K562 (cell line): ENCODE measurements around the gene ANO4. TPM values are rescaled to one million over a fixed set of nuclear protein-coding genes. Genes with fewer than 3 reads are reported as not detected.

ENCODE experiments used
- ATAC-seq: fragments of 200-7000 bp; cut with Tn5 transposase; 3 replicates; pipeline ENCODE4 v1.9.1; 2020; ENCODE audit warnings: moderate library complexity
- BruUV-seq: library from RNA; stranded (reverse); fragments of 400-500 nt; replicated peaks from 2 replicates; lab custom pipeline; 2021; lab: Mats Ljungman, UMichigan
- CTCF ChIA-PET: fragments of 300-600 bp; formaldehyde crosslinking; extraction: SDS; loops from one replicate; lab custom pipeline; 2021; ENCODE audit warnings: low intra/inter-chr PET ratio; lab: Yijun Ruan, JAX
- POLR2A ChIA-PET: fragments of 300-600, 350-650 bp; sonication (Branson Sonifier 250); formaldehyde crosslinking; extraction: SDS; loops from one replicate; lab custom pipeline; 2021; ENCODE audit warnings: antibody characterized with exemption, inconsistent platforms; lab: Yijun Ruan, JAX
- DNase-seq, 4 experiments: peaks; one replicate each; pipeline versions ENCODE4 v3.0.0 to v3.0.0-alpha.2; 2011 to 2018; ENCODE audit warnings: low spot score in 3 of 4, mixed read lengths in 3 of 4; ENCODE audit errors: extremely low read depth in 1 of 4
- FAIRE-seq: peaks from 2 replicates; lab custom pipeline; 2011; peaks lifted over from hg19 to GRCh38; lab: Jason Lieb, UNC
- H2AFZ ChIP-seq: 2 replicates; pipeline ENCODE4 v1.6.0; 2011; ENCODE audit warnings: low read depth, low read length, control low read depth, inconsistent platforms
- H3K27ac ChIP-seq: fragments of 200-600 bp; 3 replicates; pipeline ENCODE4 v1.8.0; 2011; ENCODE audit warnings: low read depth, mild to moderate bottlenecking, control low read depth, inconsistent platforms, low read length, moderate library complexity, mixed read lengths; ENCODE audit errors: extremely low read depth
- H3K27me3 ChIP-seq, 2 experiments: fragments of 300-600 bp in 1 of 2; 2 replicates in 1 of 2; 3 replicates in 1 of 2; pipeline versions ENCODE4 v1.6.0 to v1.8.0; 2011; ENCODE audit warnings: inconsistent platforms in 2 of 2, low read length in 2 of 2, mild to moderate bottlenecking in 1 of 2, mixed read lengths in 1 of 2, moderate library complexity in 1 of 2; ENCODE audit not compliant: control insufficient read depth in 2 of 2, insufficient read depth in 2 of 2
- H3K36me3 ChIP-seq: fragments of 300-600 bp; 3 replicates; pipeline ENCODE4 v1.8.0; 2011; ENCODE audit warnings: mild to moderate bottlenecking, low read length, inconsistent platforms; ENCODE audit not compliant: control insufficient read depth, insufficient read depth
- H3K4me1 ChIP-seq, 2 experiments: fragments of 200-600 bp in 1 of 2; replicated peaks in 1 of 2; 2 replicates in 1 of 2; 3 replicates in 1 of 2; pipeline versions ENCODE4 v1.5.1 to v1.8.0; 2011; ENCODE audit warnings: inconsistent platforms in 2 of 2, low read length in 2 of 2, mild to moderate bottlenecking in 1 of 2, mixed read lengths in 1 of 2, moderate library complexity in 1 of 2; ENCODE audit not compliant: control insufficient read depth in 2 of 2, insufficient read depth in 2 of 2
- H3K4me2 ChIP-seq: 2 replicates; pipeline ENCODE4 v1.6.1; 2011; ENCODE audit warnings: low read length, control low read depth, inconsistent platforms, mixed read lengths; ENCODE audit not compliant: insufficient read depth
- H3K4me3 ChIP-seq: fragments of 200-600 bp; sonication (generic), shearing (Covaris generic); 2 replicates; pipeline ENCODE4 v1.5.1; 2016; ENCODE audit warnings: control low read depth, inconsistent platforms
- H3K79me2 ChIP-seq: fragments of 200-600 bp; 3 replicates; pipeline ENCODE4 v1.8.0; 2011; ENCODE audit warnings: low read length, inconsistent platforms; ENCODE audit not compliant: control insufficient read depth, insufficient read depth
- H3K9ac ChIP-seq, 2 experiments: 2 replicates each; pipeline versions ENCODE4 v1.6.0 to v1.6.1; 2011; ENCODE audit warnings: low read depth in 2 of 2, low read length in 2 of 2, control low read depth in 1 of 2, inconsistent platforms in 1 of 2, mild to moderate bottlenecking in 1 of 2, mixed read lengths in 1 of 2; ENCODE audit not compliant: insufficient read depth in 1 of 2
- H3K9me1 ChIP-seq: one replicate; pipeline ENCODE4 v1.6.0; 2011; ENCODE audit warnings: inconsistent platforms, mild to moderate bottlenecking, low read length, moderate library complexity; ENCODE audit not compliant: control insufficient read depth, insufficient read depth
- H3K9me3 ChIP-seq: replicated peaks from 2 replicates; pipeline ENCODE4 v1.5.1; 2011; ENCODE audit warnings: low read depth, low read length, inconsistent platforms; ENCODE audit not compliant: control insufficient read depth, insufficient read depth
- H4K20me1 ChIP-seq: replicated peaks from 2 replicates; pipeline ENCODE4 v1.6.1; 2011; ENCODE audit warnings: low read length, inconsistent platforms, mixed read lengths; ENCODE audit not compliant: control insufficient read depth, insufficient read depth
- BCL6 ChIP-seq: fragments of 250-450 bp; sonication (Bioruptor Pico); IDR thresholded peaks from 2 replicates; pipeline ENCODE4 v1.4.0; 2020
- BRF1 ChIP-seq: IDR thresholded peaks from 3 replicates; pipeline ENCODE4 v1.6.1; 2011; ENCODE audit warnings: borderline replicate concordance, mild to moderate bottlenecking; ENCODE audit not compliant: insufficient read length; ENCODE audit errors: extremely low read depth
- CREB3 ChIP-seq: fragments of 450-650 bp; conservative IDR thresholded peaks from 2 replicates; pipeline ENCODE4 v1.6.1; 2016; ENCODE audit warnings: missing genetic modification characterization, low read depth, mild to moderate bottlenecking, missing compliant biosample characterization, moderate library complexity
- CSDE1 ChIP-seq, 2 experiments: fragments of 450-650 bp; IDR thresholded peaks; 2 replicates each; pipeline ENCODE4 v1.6.1; 2016; ENCODE audit warnings: mild to moderate bottlenecking in 1 of 2
- ESRRB ChIP-seq: fragments of 250-450 bp; sonication (Bioruptor Pico); IDR thresholded peaks from 2 replicates; pipeline ENCODE4 v1.5.0; 2020; ENCODE audit warnings: mild to moderate bottlenecking, moderate library complexity, borderline replicate concordance
- ILF3 ChIP-seq: fragments of 450-650 bp; IDR thresholded peaks from 2 replicates; pipeline ENCODE4 v1.6.1; 2018; ENCODE audit warnings: antibody characterized with exemption, mild to moderate bottlenecking, moderate library complexity, borderline replicate concordance
- MCM2 ChIP-seq: fragments of 450-650 bp; IDR thresholded peaks from 2 replicates; pipeline ENCODE4 v1.6.1; 2017; ENCODE audit warnings: low read depth, mild to moderate bottlenecking
- NRF1 ChIP-seq, 2 experiments: fragments of 450-650 bp; IDR thresholded peaks in 1 of 2; conservative IDR thresholded peaks in 1 of 2; 2 replicates each; pipeline ENCODE4 v1.6.1; 2014; ENCODE audit warnings: mild to moderate bottlenecking in 2 of 2
- PCBP2 ChIP-seq: fragments of 200-400 bp; formaldehyde crosslinking; IDR thresholded peaks from 2 replicates; pipeline ENCODE4 v1.6.1; 2018; ENCODE audit warnings: low read length, low read depth, mild to moderate bottlenecking, moderate library complexity; ENCODE audit not compliant: poor library complexity, severe bottlenecking
- POLR2AphosphoS2 ChIP-seq: IDR thresholded peaks from 2 replicates; pipeline ENCODE4 v1.6.1; 2012; ENCODE audit warnings: low read length, improper control_type of control experiment
- RFX7 ChIP-seq: fragments of 250-450 bp; sonication (Bioruptor Pico); IDR thresholded peaks from 2 replicates; pipeline ENCODE4 v1.5.1; 2021; ENCODE audit warnings: mild to moderate bottlenecking
- RHOXF2B ChIP-seq: fragments of 250-450 bp; sonication (Bioruptor Pico); conservative IDR thresholded peaks from 2 replicates; pipeline ENCODE4 v1.5.1; 2021
- SPI1 ChIP-seq: IDR thresholded peaks from 2 replicates; pipeline ENCODE4 v1.6.1; 2011; ENCODE audit warnings: low read depth, low read length, control low read depth, borderline replicate concordance
- TAF7 ChIP-seq: fragments of 450-650 bp; IDR thresholded peaks from 2 replicates; pipeline ENCODE4 v1.6.1; 2016; ENCODE audit warnings: missing genetic modification characterization, missing compliant biosample characterization
- TCF7L2 ChIP-seq: fragments of 150-350 bp; IDR thresholded peaks from 2 replicates; pipeline ENCODE4 v1.6.1; 2016; ENCODE audit warnings: low read depth, mild to moderate bottlenecking, low read length, moderate library complexity
- THAP7 ChIP-seq: fragments of 250-450 bp; sonication (Bioruptor Pico); IDR thresholded peaks from 2 replicates; pipeline ENCODE4 v1.5.0; 2021
- VEZF1 ChIP-seq: fragments of 200-800 bp; sonication (Bioruptor generic); IDR thresholded peaks from 2 replicates; pipeline ENCODE4 v1.6.1; 2017; ENCODE audit warnings: missing genetic modification characterization, missing compliant biosample characterization
- ZNF184 ChIP-seq: sonication (generic); formaldehyde crosslinking; IDR thresholded peaks from 2 replicates; pipeline ENCODE4 v1.5.0; 2020; ENCODE audit warnings: missing genetic modification reagents
- ZNF224 ChIP-seq: sonication (generic); formaldehyde crosslinking; IDR thresholded peaks from 2 replicates; pipeline ENCODE4 v1.8.0; 2022; ENCODE audit warnings: mild to moderate bottlenecking, missing genetic modification reagents
- ZNF740 ChIP-seq, 3 experiments: fragments of 200-800 bp in 1 of 3; sonication (Bioruptor generic) in 1 of 3; sonication (generic) in 1 of 3; formaldehyde crosslinking in 1 of 3; IDR thresholded peaks; 2 replicates each; pipeline versions ENCODE4 v1.6.1 to v1.8.0; 2016 to 2022; ENCODE audit warnings: mild to moderate bottlenecking in 2 of 3, missing compliant biosample characterization in 2 of 3, missing genetic modification characterization in 2 of 3, missing genetic modification reagents in 1 of 3
- WGBS: fragments of 100-300 bp; shearing (Covaris generic); methylation state at CpG from one replicate; pipeline ENCODE4 v1.1.6; 2016; ENCODE audit warnings: low coverage, mixed read lengths; ENCODE audit not compliant: insufficient coverage; ENCODE audit errors: missing lambda C conversion rate; 5-methylcytosine and 5-hydroxymethylcytosine counted together
- in situ Hi-C: fragments of 300-500 bp; cut with MboI; formaldehyde crosslinking; loops from 4 replicates; pipeline ENCODE4 v1.15.0; 2018; ENCODE audit warnings: inconsistent platforms, mixed read lengths
- intact Hi-C: fragments of 100-400 bp; cut with micrococcal nuclease; formaldehyde crosslinking; loops from 2 replicates; pipeline ENCODE4 v1.14.2; 2022
- polyA plus RNA-seq, 8 experiments: library from polyadenylated mRNA; depleted of rRNA in 4 of 8; stranded (reverse) in 5 of 8; unstranded in 3 of 8; fragments of >200 nt; fragmentation: Nextera tagmentation in 2 of 8; fragmentation: Illumina TruSeq in 1 of 8; extraction: Ambion mirVana in 2 of 8; extraction: Trizol in 1 of 8; gene quantifications; 2 replicates each; pipeline versions ENCODE4 v1.2.1 to v1.2.3, GENCODE V29; 2011 to 2014; ENCODE audit warnings: inconsistent platforms in 1 of 8, missing spikeins in 1 of 8
- total RNA-seq, 7 experiments: library from RNA; depleted of rRNA in 6 of 7; stranded (reverse); fragments of >200 nt in 6 of 7; fragmentation: Illumina TruSeq in 2 of 7; extraction: Trizol in 2 of 7; gene quantifications; 2 replicates each; pipeline versions ENCODE4 v1.2.1 to v1.2.3, GENCODE V29; 2011 to 2021; ENCODE audit warnings: low replicate concordance in 1 of 7

Gene ANO4
- total and polyA plus RNA-seq, 9 of the 15 experiments (the other 6 are each of a cell fraction or from before 2014, with no cell fraction given) = not detected

GRCh38 chr12:100799770-100800169, 5.2 kb downstream of the ANO4 start (continued):
- no peak for TF ChIP-seq ESRRB (CRISPR knock-in tag)
- no peak for TF ChIP-seq NRF1 (conservative IDR thresholded peaks at IDR 0.05 in 1 of 2, IDR thresholded peaks at IDR 0.05 in 1 of 2)
- TF ChIP-seq VEZF1 (CRISPR knock-in tag) = no peak
- no peak for TF ChIP-seq MCM2
- no peak for TF ChIP-seq POLR2AphosphoS2
- TF ChIP-seq BRF1 = no peak
- no peak for TF ChIP-seq PCBP2

- FAIRE-seq = no peak
- ChIA-PET POLR2A (interaction anchor here (0.6 kb wide), 1 partner anchor 404 kb away, joined by 3 read pairs; no protein-coding TSS in a partner anchor), CTCF (no interaction called here)
- Histone ChIP-seq H4K20me1 (no peaks in the 10 kb centered on the region), H3K9me3 (no peaks in the 10 kb centered on the region), H3K4me2 (no peak overlapping the region), H3K9ac (no peak overlapping the region), H3K9me1 (no peaks in the 10 kb centered on the region), H3K27me3 (no peaks in the 10 kb centered on the region), H3K4me1 (no peaks in the 10 kb centered on the region), H3K27ac (no peak overlapping the region), H2AFZ (no peak overlapping the region), H3K79me2 (no peaks in the 10 kb centered on the region), H3K36me3 (no peaks in the 10 kb centered on the region), H3K4me3 (no peak overlapping the region)
- WGBS = 0% methylated on average over 1 of the region's 1 CpG
- in situ Hi-C loops = no loop called here
- intact Hi-C loops = no loop called here
- DNase-seq = no peak
- BruUV-seq = no TSS peak
- ATAC-seq = no peak
- no peak for TF ChIP-seq TCF7L2
- no peak for TF ChIP-seq ZNF740 (CRISPR knock-in tag; IDR thresholded peaks at IDR 0.05)
- TF ChIP-seq ZNF740 (tag; IDR thresholded peaks at IDR 0.05) = no peak
- TF ChIP-seq CSDE1 (IDR thresholded peaks at IDR 0.05) = no peak
- TF ChIP-seq SPI1 = no peak
- no peak for TF ChIP-seq ZNF184 (CRISPR knock-in tag)
- no peak for TF ChIP-seq TAF7 (tag)
- no peak for TF ChIP-seq CREB3
- TF ChIP-seq ZNF224 (CRISPR knock-in tag) = no peak
- no peak for TF ChIP-seq THAP7 (CRISPR knock-in tag)
- TF ChIP-seq RHOXF2B (CRISPR knock-in tag) = no peak
- TF ChIP-seq ILF3 = no peak
- TF ChIP-seq RFX7 (CRISPR knock-in tag) = no peak
- TF ChIP-seq BCL6 (CRISPR knock-in tag) = no peak
Observed at GRCh38 chr12:100800723-100801122, 6.1 kb downstream of the ANO4 start.
